Endothelial cell of umbilical vein (primary cell): Measurements from ENCODE around the gene KLHL30. TPM values are rescaled to one million over a fixed set of nuclear protein-coding genes. Genes with fewer than 3 reads are reported as not detected.

Source experiments
- BruUV-seq: library from RNA; stranded (reverse); fragments of 400-500 nt; replicated peaks from 2 replicates; lab custom pipeline; 2021; lab: Mats Ljungman, UMichigan
- CTCF ChIA-PET: fragments of 300-600, 350-600 bp; sonication (Branson Sonifier 250); formaldehyde crosslinking; loops from one replicate; lab custom pipeline; 2021; ENCODE audit warnings: antibody characterized with exemption, inconsistent platforms; lab: Charles Lee
- POLR2A ChIA-PET: fragments of 300-600, 350-600 bp; sonication (Branson Sonifier 250); formaldehyde crosslinking; loops from one replicate; lab custom pipeline; 2021; ENCODE audit warnings: antibody characterized with exemption, inconsistent platforms; lab: Charles Lee
- DNase-seq: peaks from one replicate; pipeline ENCODE4 v3.0.0-alpha.2; 2011; ENCODE audit warnings: low read depth, low spot score
- FAIRE-seq: peaks from 2 replicates; lab custom pipeline; 2011; peaks lifted over from hg19 to GRCh38; lab: Jason Lieb, UNC
- H2AFZ ChIP-seq: 2 replicates; pipeline ENCODE4 v1.6.0; 2012; ENCODE audit warnings: low read depth, low read length, control low read depth, inconsistent platforms
- H3K27ac ChIP-seq: 2 replicates; pipeline ENCODE4 v1.5.1; 2011; ENCODE audit warnings: low read depth, mild to moderate bottlenecking, control low read depth, low read length, moderate library complexity; ENCODE audit not compliant: insufficient read depth
- H3K27me3 ChIP-seq, 2 experiments: 2 replicates each; pipeline versions ENCODE4 v1.6.0 to v1.6.1; 2011; ENCODE audit warnings: low read length in 2 of 2, mixed read lengths in 1 of 2; ENCODE audit not compliant: control insufficient read depth in 2 of 2, insufficient read depth in 2 of 2
- H3K36me3 ChIP-seq, 2 experiments: 2 replicates in 1 of 2; 3 replicates in 1 of 2; pipeline ENCODE4 v1.5.1; 2011; ENCODE audit warnings: low read length in 2 of 2, mild to moderate bottlenecking in 1 of 2, moderate library complexity in 1 of 2; ENCODE audit not compliant: control insufficient read depth in 2 of 2, insufficient read depth in 2 of 2; ENCODE audit errors: extremely low read depth in 1 of 2
- H3K4me1 ChIP-seq: 3 replicates; pipeline ENCODE4 v1.5.1; 2011; ENCODE audit warnings: mild to moderate bottlenecking, low read length; ENCODE audit not compliant: control insufficient read depth, insufficient read depth; ENCODE audit errors: extremely low read depth
- H3K4me2 ChIP-seq: 2 replicates; pipeline ENCODE4 v1.6.1; 2011; ENCODE audit warnings: low read length, control low read depth, mixed read lengths; ENCODE audit not compliant: insufficient read depth
- H3K4me3 ChIP-seq, 3 experiments: fragments of 200-600 bp in 1 of 3; sonication (generic), shearing (Covaris generic) in 1 of 3; replicated peaks in 1 of 3; 2 replicates each; pipeline ENCODE4 v1.5.1; 2011 to 2016; ENCODE audit warnings: control low read depth in 3 of 3, low read length in 3 of 3, mild to moderate bottlenecking in 2 of 3, inconsistent platforms in 1 of 3, low read depth in 1 of 3, moderate library complexity in 1 of 3; ENCODE audit not compliant: insufficient read depth in 1 of 3
- H3K79me2 ChIP-seq: 2 replicates; pipeline ENCODE4 v1.6.0; 2012; ENCODE audit warnings: low read length, inconsistent platforms; ENCODE audit not compliant: control insufficient read depth, insufficient read depth
- H3K9ac ChIP-seq: replicated peaks from 2 replicates; pipeline ENCODE3; 2011; ENCODE audit warnings: low read length, control low read depth; ENCODE audit not compliant: insufficient read depth; ENCODE audit errors: extremely low read depth
- H3K9me1 ChIP-seq: replicated peaks from 3 replicates; pipeline ENCODE4 v1.6.0; 2011; ENCODE audit warnings: mild to moderate bottlenecking, low read length; ENCODE audit not compliant: control insufficient read depth, insufficient read depth; ENCODE audit errors: extremely low read depth
- H3K9me3 ChIP-seq: replicated peaks from 2 replicates; pipeline ENCODE4 v1.5.1; 2012; ENCODE audit warnings: low read length, inconsistent platforms; ENCODE audit not compliant: control insufficient read depth, insufficient read depth
- H4K20me1 ChIP-seq: replicated peaks from 2 replicates; pipeline ENCODE3; 2011; ENCODE audit warnings: mild to moderate bottlenecking, low read length; ENCODE audit not compliant: control insufficient read depth, insufficient read depth; ENCODE audit errors: extremely low read depth
- CTCF ChIP-seq, 2 donors: IDR thresholded peaks; 1 replicate in 1 of 2; 2 replicates in 1 of 2; pipeline ENCODE4 v1.5.1; 2011; ENCODE audit warnings: low read length in 2 of 2, mild to moderate bottlenecking in 2 of 2, moderate library complexity in 2 of 2, control low read depth in 1 of 2, inconsistent platforms in 1 of 2, low read depth in 1 of 2; ENCODE audit not compliant: insufficient read depth in 1 of 2; ENCODE audit errors: extremely low read depth in 1 of 2
- FOS ChIP-seq: IDR thresholded peaks from 2 replicates; pipeline ENCODE4 v1.6.1; 2011; ENCODE audit warnings: mild to moderate bottlenecking, low read length, moderate library complexity, borderline replicate concordance; ENCODE audit not compliant: insufficient read depth
- GATA2 ChIP-seq: IDR thresholded peaks from 2 replicates; pipeline ENCODE4 v1.7.0; 2011; ENCODE audit warnings: low read depth, mild to moderate bottlenecking, moderate library complexity, mixed read lengths, low read length; ENCODE audit not compliant: insufficient read length, insufficient read depth
- JUN ChIP-seq: IDR thresholded peaks from 2 replicates; pipeline ENCODE4 v1.6.1; 2011; ENCODE audit warnings: borderline replicate concordance, low read depth; ENCODE audit not compliant: insufficient read length, insufficient read depth
- MAX ChIP-seq: IDR thresholded peaks from 2 replicates; pipeline ENCODE4 v1.6.1; 2011; ENCODE audit not compliant: insufficient read depth, insufficient read length
- dilution Hi-C: fragments of 300-500 bp; cut with MboI; formaldehyde crosslinking; loops from one replicate; pipeline ENCODE4 v1.15.0; 2019; ENCODE audit warnings: low sequenced_read_pairs; ENCODE audit not compliant: extremely low pct_ligation_motif_present
- intact Hi-C: fragments of 100-400 bp; cut with micrococcal nuclease; formaldehyde crosslinking; loops from one replicate; pipeline ENCODE4 v1.10.0; 2022
- polyA plus RNA-seq, 4 experiments: library from polyadenylated mRNA; depleted of rRNA in 3 of 4; stranded (reverse) in 3 of 4; unstranded in 1 of 4; fragments of >200 nt; gene quantifications; 2 replicates each; pipeline versions ENCODE4 v1.2.1 to v1.2.3, GENCODE V29; 2011 to 2012; ENCODE audit warnings: missing spikeins in 1 of 4
- total RNA-seq: library from RNA; stranded (reverse); gene quantifications from 2 replicates; pipeline ENCODE4 v1.2.3, GENCODE V29; 2021

KLHL30 gene
- total and polyA plus RNA-seq, 2 donors (not counting 3 experiments of a cell fraction or from before 2014, with no cell fraction given): not detected

- ChIA-PET POLR2A (no interaction called here), CTCF (no interaction called here)
- Histone ChIP-seq H3K4me3 (no peak overlapping the region), H3K9me3 (no peaks in the 10 kb centered on the region), H3K4me1 (no peaks in the 10 kb centered on the region), H3K27ac (no peak overlapping the region), H3K27me3 (peaks cover 1 to 2% of the 10 kb centered on the region in 2 experiments), H3K4me2 (no peak overlapping the region), H4K20me1 (no peaks in the 10 kb centered on the region), H3K9me1 (no peaks in the 10 kb centered on the region), H3K36me3 (no peaks in the 10 kb centered on the region), H3K79me2 (no peaks in the 10 kb centered on the region), H3K9ac (no peak overlapping the region), H2AFZ (no peak overlapping the region)
- TF ChIP-seq FOS (no peak), GATA2 (no peak), JUN (no peak), CTCF (IDR thresholded peaks at IDR 0.05; ENCODE audit: extremely low read depth in 1 of 2, insufficient read depth in 1 of 2, low read depth in 1 of 2, low read length in 2 of 2) (no peak), MAX (no peak)
- no TSS peak for BruUV-seq
- FAIRE-seq (no peak), DNase-seq (no peak)
- intact Hi-C loops (no loop called here), dilution Hi-C loops (no loop called here)
These were observed 15.9 kb upstream of the KLHL30 start for GRCh38 chr2:238122287-238123217.
